Karpas-422 (cell line): Measurements from ENCODE around the gene DYRK1B. TPM values are rescaled to one million over a fixed set of nuclear protein-coding genes. Genes with fewer than 3 reads are reported as not detected.
"Not testable (repeated sequence)": the region's sequence is repeated elsewhere in the genome, so short reads cannot be mapped to it uniquely, and the experiment has no call there.

Experiments
- DNase-seq: peaks from one replicate; pipeline ENCODE4 v3.0.0-alpha.2; 2015
- H2AFZ ChIP-seq: fragments of 200-600 bp; sonication (generic); 2 replicates; pipeline ENCODE4 v1.6.1; 2014; ENCODE audit warnings: antibody characterized with exemption, low read length, mixed read lengths
- H3K27ac ChIP-seq: fragments of 200-600 bp; sonication (generic); 2 replicates; pipeline ENCODE4 v1.5.1; 2014; ENCODE audit warnings: mild to moderate bottlenecking, low read length, moderate library complexity
- H3K27me3 ChIP-seq: fragments of 200-600 bp; sonication (generic); 2 replicates; pipeline ENCODE4 v1.6.1; 2014; ENCODE audit warnings: low read length, mixed read lengths
- H3K36me3 ChIP-seq: fragments of 200-600 bp; sonication (generic); 2 replicates; pipeline ENCODE4 v1.6.1; 2014; ENCODE audit warnings: low read length, mixed read lengths; ENCODE audit not compliant: insufficient read depth
- H3K4me1 ChIP-seq: fragments of 200-600 bp; sonication (generic); 2 replicates; pipeline ENCODE4 v1.6.1; 2014; ENCODE audit warnings: mild to moderate bottlenecking, low read length, mixed read lengths
- H3K4me2 ChIP-seq: fragments of 200-600 bp; sonication (generic); 2 replicates; pipeline ENCODE4 v1.6.1; 2014; ENCODE audit warnings: low read length, low read depth, mild to moderate bottlenecking; ENCODE audit not compliant: poor library complexity, severe bottlenecking
- H3K4me3 ChIP-seq: fragments of 200-600 bp; sonication (generic); 2 replicates; pipeline ENCODE4 v1.5.1; 2014; ENCODE audit warnings: mild to moderate bottlenecking, antibody characterized with exemption, low read length, mixed read lengths
- H3K79me2 ChIP-seq: fragments of 200-600 bp; sonication (generic); 2 replicates; pipeline ENCODE4 v1.6.1; 2014; ENCODE audit warnings: mild to moderate bottlenecking, low read length, mixed read lengths
- H3K9ac ChIP-seq: fragments of 200-600 bp; sonication (generic); 2 replicates; pipeline ENCODE4 v1.6.0; 2014; ENCODE audit warnings: low read length
- H3K9me2 ChIP-seq: fragments of 200-600 bp; sonication (generic), shearing (Covaris generic); replicated peaks from 2 replicates; pipeline ENCODE4 v1.6.0; 2014; ENCODE audit warnings: mild to moderate bottlenecking, low read length, moderate library complexity; ENCODE audit not compliant: insufficient read depth
- H3K9me3 ChIP-seq: fragments of 300-700, 200-600 bp; sonication (generic); 2 replicates; pipeline ENCODE4 v1.6.1; 2014; ENCODE audit warnings: low read length, mixed read lengths
- H4K20me1 ChIP-seq: fragments of 200-600 bp; sonication (generic); 2 replicates; pipeline ENCODE4 v1.6.1; 2014; ENCODE audit warnings: mild to moderate bottlenecking, antibody characterized with exemption, low read length, low read depth; ENCODE audit not compliant: insufficient read depth
- total RNA-seq: library from RNA; depleted of rRNA; stranded (reverse); fragments of >200 nt; shearing (Covaris generic); gene quantifications from 2 replicates; pipeline ENCODE4 v1.2.3, GENCODE V29; 2014; ENCODE audit warnings: low replicate concordance

Gene DYRK1B
- total RNA-seq, 1 experiment from 2014 or later, result 30.3 TPM

DNA sequence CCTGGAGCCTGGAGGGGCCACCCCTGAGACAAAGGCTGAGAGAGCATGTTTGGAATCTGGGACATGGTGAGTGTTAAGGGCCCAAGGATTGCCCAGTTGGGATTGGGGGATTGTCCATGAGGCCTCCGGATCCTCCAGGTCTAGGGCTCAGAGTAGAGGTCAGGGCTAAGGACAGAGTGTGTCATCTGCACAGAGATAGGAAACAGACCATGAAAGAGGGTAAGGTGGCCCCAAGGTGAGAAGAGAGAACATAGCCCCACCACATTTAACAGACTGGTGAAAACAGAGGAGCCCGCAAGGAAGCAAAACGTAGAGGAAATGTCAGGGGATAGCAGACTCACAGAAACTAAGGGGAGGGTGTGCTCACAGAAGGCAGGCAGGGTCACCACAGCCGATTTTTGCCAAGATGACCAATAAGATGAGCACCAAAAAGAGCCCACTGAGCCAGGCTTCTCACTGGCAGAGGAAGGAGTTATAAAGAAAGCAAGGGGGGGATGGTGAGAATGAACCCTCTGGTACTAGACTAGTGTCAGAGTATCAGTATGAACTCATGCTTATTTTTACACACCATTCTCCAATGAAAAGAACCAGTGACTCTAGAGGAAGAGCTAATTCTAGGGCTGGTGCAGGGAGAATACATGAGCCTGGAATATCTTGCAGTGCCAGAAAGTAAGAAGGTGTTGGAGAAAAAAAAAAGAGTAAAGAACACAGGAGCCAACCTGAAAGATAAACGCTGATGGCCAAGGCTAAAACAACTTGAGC lies 17.5 kb downstream of the DYRK1B start:
- Histone ChIP-seq H3K27me3 (no peaks in the 10 kb centered on the region), H3K4me2 (no peak overlapping the region)

GRCh38 chr19:39814595-39814994 lies 19.4 kb downstream of the DYRK1B start:
- no peak overlapping the region for H3K4me3 ChIP-seq
- H3K79me2 ChIP-seq, result no peaks in the 10 kb centered on the region
- no peaks in the 10 kb centered on the region for H3K36me3 ChIP-seq
- no peak overlapping the region for H3K9ac ChIP-seq
- H2AFZ ChIP-seq, result no peak overlapping the region
- no peaks in the 10 kb centered on the region for H3K9me2 ChIP-seq
- H3K9me3 ChIP-seq, result no peaks in the 10 kb centered on the region
- no peaks in the 10 kb centered on the region for H3K4me1 ChIP-seq
- no peak overlapping the region for H3K27ac ChIP-seq
- H3K4me2 ChIP-seq, result no peak overlapping the region
- no peak for DNase-seq
- no peaks in the 10 kb centered on the region for H3K27me3 ChIP-seq
- H4K20me1 ChIP-seq, result no peaks in the 10 kb centered on the region

More for the DNA sequence above, 17.5 kb downstream of the DYRK1B start:
- Histone ChIP-seq H3K9ac (no peak overlapping the region), H4K20me1 (no peaks in the 10 kb centered on the region), H3K9me3 (no peaks in the 10 kb centered on the region), H3K4me3 (no peak overlapping the region), H3K9me2 (no peaks in the 10 kb centered on the region), H3K79me2 (no peaks in the 10 kb centered on the region), H3K4me1 (no peaks in the 10 kb centered on the region), H2AFZ (no peak overlapping the region), H3K36me3 (0 out of 2 replicates have a peak, but pooled peaks cover under 1% of the 10 kb centered on the region), H3K27ac (no peak overlapping the region)
- DNase-seq, result no peak

- H3K9ac ChIP-seq, H3K27me3 ChIP-seq, DNase-seq, H3K4me3 ChIP-seq, H3K4me2 ChIP-seq, H3K9me2 ChIP-seq, H3K9me3 ChIP-seq, H3K27ac ChIP-seq, H4K20me1 ChIP-seq, H3K79me2 ChIP-seq, H2AFZ ChIP-seq, H3K4me1 ChIP-seq, H3K36me3 ChIP-seq: not testable (repeated sequence)
Observed at GRCh38 chr19:39814111-39814510, 19.9 kb downstream of the DYRK1B start.

- DNase-seq, result no peak
- H3K79me2 ChIP-seq, result no peaks in the 10 kb centered on the region
- H3K9me3 ChIP-seq, result peaks cover 3% of the 10 kb centered on the region; the same call in 1 of the 2 replicates
- no peaks in the 10 kb centered on the region for H3K9me2 ChIP-seq
- H3K36me3 ChIP-seq, result no peaks in the 10 kb centered on the region
- H3K4me3 ChIP-seq, result no peak overlapping the region
- H3K4me2 ChIP-seq, result no peak overlapping the region
- H3K9ac ChIP-seq, result no peak overlapping the region
- H4K20me1 ChIP-seq, result no peaks in the 10 kb centered on the region
- H3K27ac ChIP-seq, result no peak overlapping the region
- H3K27me3 ChIP-seq, result no peaks in the 10 kb centered on the region
- no peaks in the 10 kb centered on the region for H3K4me1 ChIP-seq
- no peak overlapping the region for H2AFZ ChIP-seq
Observed at GRCh38 chr19:39813264-39813993, 20.5 kb downstream of the DYRK1B start.

- H3K4me3 ChIP-seq, result no peak overlapping the region
- H3K9ac ChIP-seq, result no peak overlapping the region
- H3K79me2 ChIP-seq, result no peaks in the 10 kb centered on the region
- no peaks in the 10 kb centered on the region for H4K20me1 ChIP-seq
- H3K27me3 ChIP-seq, result no peaks in the 10 kb centered on the region
- H3K9me3 ChIP-seq, result peaks cover 3% of the 10 kb centered on the region; the same call in 1 of the 2 replicates
- H3K4me1 ChIP-seq, result no peaks in the 10 kb centered on the region
- H3K4me2 ChIP-seq, result no peak overlapping the region
- H2AFZ ChIP-seq, result no peak overlapping the region
- H3K36me3 ChIP-seq, result no peaks in the 10 kb centered on the region
- no peak overlapping the region for H3K27ac ChIP-seq
- H3K9me2 ChIP-seq, result no peaks in the 10 kb centered on the region
- DNase-seq, result no peak
Observed at GRCh38 chr19:39811064-39811463, 22.9 kb downstream of the DYRK1B start.

DNA sequence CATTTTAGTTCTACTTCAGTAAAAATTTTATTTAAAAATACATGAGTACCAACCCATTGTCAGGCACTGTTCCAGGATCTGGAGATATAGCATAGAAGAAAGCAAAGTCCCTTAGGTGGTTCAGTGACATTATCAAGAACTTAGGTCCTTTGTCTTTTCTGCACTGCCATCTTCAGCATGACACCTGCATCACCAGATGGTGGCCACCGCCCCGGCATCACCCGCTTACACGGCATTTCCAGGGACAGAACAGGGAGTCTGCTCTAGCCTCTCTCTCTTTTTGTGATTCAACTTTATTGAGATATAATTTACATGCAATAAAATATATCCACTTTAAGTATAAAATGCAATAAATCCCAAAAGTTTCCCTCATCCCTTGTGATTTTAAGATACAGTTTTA lies 23.5 kb downstream of the DYRK1B start:
- H3K36me3 ChIP-seq, result no peaks in the 10 kb centered on the region
- H3K79me2 ChIP-seq, result no peaks in the 10 kb centered on the region
- no peak overlapping the region for H3K27ac ChIP-seq
- H2AFZ ChIP-seq, result no peak overlapping the region
- no peaks in the 10 kb centered on the region for H4K20me1 ChIP-seq
- no peaks in the 10 kb centered on the region for H3K9me2 ChIP-seq
- no peak overlapping the region for H3K4me3 ChIP-seq
- no peaks in the 10 kb centered on the region for H3K4me1 ChIP-seq
- H3K9ac ChIP-seq, result no peak overlapping the region
- no peak overlapping the region for H3K4me2 ChIP-seq
- peak; percentile 52 for DNase-seq
- no peaks in the 10 kb centered on the region for H3K27me3 ChIP-seq
- peaks cover 3% of the 10 kb centered on the region; the same call in 1 of the 2 replicates for H3K9me3 ChIP-seq

DNA sequence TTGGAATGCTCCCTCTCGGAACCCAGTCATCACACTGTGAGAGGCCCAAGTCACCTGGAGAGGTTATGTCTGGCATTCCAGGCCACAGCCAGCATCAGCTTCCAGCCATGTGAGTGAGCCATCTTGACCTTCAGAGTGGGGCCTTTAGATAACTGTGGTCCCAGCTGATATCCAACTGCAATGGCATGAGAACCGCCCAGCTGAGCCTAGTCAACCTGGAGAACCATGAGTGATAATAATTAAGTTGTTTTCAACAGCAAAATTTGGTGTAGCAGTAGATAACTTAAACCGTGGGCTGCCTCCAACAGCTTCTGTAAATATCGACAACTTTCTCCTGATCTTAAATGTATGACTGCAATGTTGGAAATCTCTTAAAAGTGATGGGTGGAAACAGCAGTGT lies 24.6 kb downstream of the DYRK1B start:
- Histone ChIP-seq H3K79me2 (no peaks in the 10 kb centered on the region), H3K4me2 (no peak overlapping the region), H3K9ac (no peak overlapping the region), H3K4me3 (no peak overlapping the region), H3K27ac (no peak overlapping the region), H3K9me3 (peaks cover 3% of the 10 kb centered on the region; the same call in 1 of the 2 replicates), H3K9me2 (no peaks in the 10 kb centered on the region), H4K20me1 (no peaks in the 10 kb centered on the region), H3K4me1 (no peaks in the 10 kb centered on the region), H3K36me3 (no peaks in the 10 kb centered on the region), H2AFZ (no peak overlapping the region), H3K27me3 (no peaks in the 10 kb centered on the region)
- no peak for DNase-seq

GRCh38 chr19:39808688-39809087 lies 25.3 kb downstream of the DYRK1B start:
- not testable (repeated sequence) for H3K4me3 ChIP-seq, DNase-seq, H4K20me1 ChIP-seq, H3K36me3 ChIP-seq, H3K4me1 ChIP-seq, H2AFZ ChIP-seq, H3K9ac ChIP-seq, H3K79me2 ChIP-seq, H3K9me2 ChIP-seq, H3K27ac ChIP-seq, H3K4me2 ChIP-seq, H3K9me3 ChIP-seq, H3K27me3 ChIP-seq
